HG02763 (cell line): ENCODE measurements around the gene SKAP1.
"Not testable (repeated sequence)": the region's sequence is repeated elsewhere in the genome, so short reads cannot be mapped to it uniquely, and the experiment has no call there.

ENCODE experiments used
- ATAC-seq: cut with Tn5 transposase; IDR thresholded peaks from one replicate; pipeline ENCODE4 v1.9.1; 2021; ENCODE audit warnings: mild to moderate bottlenecking, moderate library complexity; ENCODE audit not compliant: unreplicated experiment

Gene SKAP1

GRCh38 chr17:48416971-48417370 is 13.0 kb downstream of the SKAP1 start:
- no peak for ATAC-seq

- ATAC-seq = no peak
These were observed 16.2 kb downstream of the SKAP1 start for GRCh38 chr17:48413613-48414405.

GRCh38 chr17:48412841-48413240 is 17.2 kb downstream of the SKAP1 start:
- no peak for ATAC-seq

GRCh38 chr17:48410821-48411220 is 19.2 kb downstream of the SKAP1 start:
- not testable (repeated sequence) for ATAC-seq

GRCh38 chr17:48409607-48410006 is 20.4 kb downstream of the SKAP1 start:
- ATAC-seq = no peak

DNA sequence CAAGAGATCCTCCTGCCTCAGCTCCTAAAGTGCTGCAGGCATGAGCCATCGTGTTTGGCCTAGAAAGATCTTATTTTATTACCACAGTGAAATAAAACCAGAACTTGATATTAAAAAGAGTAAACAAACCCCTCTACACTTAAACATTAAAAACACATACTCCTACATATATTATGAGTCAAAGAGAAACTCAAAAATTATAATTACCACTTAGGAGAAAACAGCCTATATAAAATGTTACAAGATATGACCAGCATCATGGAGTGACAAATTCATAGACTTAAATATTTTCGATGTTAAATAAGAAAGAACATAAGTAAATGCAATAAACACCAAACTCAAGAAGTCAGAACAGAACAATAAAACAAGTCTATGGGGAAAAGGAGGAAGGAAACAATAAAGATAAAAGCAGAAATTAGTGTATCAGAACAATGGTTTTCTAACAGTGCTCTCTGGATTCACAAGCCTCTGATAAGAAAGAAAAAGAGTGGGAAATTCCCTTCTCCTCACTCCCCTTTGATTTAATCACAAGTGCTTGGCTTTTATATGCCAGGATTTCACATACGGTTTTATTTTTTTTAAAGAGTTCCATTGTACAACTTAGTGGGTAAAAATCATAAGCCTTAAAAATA is 23.0 kb downstream of the SKAP1 start:
- ATAC-seq = no peak

DNA sequence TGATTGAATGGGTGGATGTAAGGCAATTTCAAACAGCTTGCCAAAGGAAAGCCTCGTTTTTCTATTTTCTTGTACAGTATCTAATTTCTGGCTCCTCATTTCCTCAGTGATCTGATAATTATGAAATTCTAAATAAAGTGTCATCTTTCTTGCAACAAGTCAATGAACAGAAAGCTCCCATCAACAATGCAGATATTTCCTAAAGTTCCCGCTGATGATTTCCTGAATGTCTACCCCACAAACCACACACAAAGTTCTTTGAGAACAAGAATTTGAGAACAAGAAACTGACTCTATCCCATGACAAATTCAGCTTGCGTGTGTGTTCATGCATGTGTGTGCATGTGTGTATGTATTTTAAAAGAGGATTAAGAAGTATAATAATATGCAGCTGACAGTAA is 35.2 kb downstream of the SKAP1 start:
- no peak for ATAC-seq

DNA sequence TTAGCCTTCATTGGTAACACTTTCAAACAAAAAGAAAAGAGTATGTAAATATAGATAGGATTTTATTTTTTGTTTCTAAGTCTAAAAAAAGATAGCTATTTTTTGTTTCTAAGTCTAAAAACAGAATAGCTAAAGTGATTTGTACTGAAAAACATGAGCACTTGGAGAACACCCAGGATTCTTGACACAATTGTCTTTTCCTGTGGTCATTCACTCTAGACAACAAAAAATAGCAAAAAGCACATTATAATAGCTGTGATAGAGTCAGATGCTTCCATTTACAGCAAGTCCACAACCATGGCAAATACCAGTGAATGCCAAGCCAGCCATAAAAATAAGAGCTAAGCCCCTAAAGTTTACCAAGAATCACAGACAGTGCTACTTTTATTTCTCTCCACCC is 36.7 kb downstream of the SKAP1 start:
- ATAC-seq = no peak

DNA sequence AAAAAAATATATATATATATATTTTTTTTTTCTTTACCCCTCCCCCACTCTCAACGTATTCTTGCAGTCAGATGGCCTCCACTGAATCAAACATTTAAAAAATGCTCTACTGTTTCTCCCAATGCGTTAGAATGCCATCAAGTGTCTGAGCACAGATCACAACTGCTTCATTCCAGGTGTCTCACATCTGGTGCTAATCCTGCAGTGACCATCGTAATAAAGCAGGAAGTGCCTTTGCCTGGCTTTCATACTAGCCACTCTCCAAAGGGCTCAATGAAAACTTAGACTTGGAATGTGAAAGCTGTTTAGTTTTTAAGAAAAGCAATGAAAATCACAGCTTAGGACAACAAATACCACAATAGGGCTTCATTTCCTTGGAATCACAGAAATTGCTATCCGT is 37.2 kb downstream of the SKAP1 start:
- ATAC-seq = no peak

- ATAC-seq = no peak
These were observed 38.6 kb downstream of the SKAP1 start for GRCh38 chr17:48391444-48391843.

GRCh38 chr17:48389903-48390302 is 40.1 kb downstream of the SKAP1 start:
- ATAC-seq = no peak

GRCh38 chr17:48388955-48389743 is 40.9 kb downstream of the SKAP1 start:
- ATAC-seq = no peak

DNA sequence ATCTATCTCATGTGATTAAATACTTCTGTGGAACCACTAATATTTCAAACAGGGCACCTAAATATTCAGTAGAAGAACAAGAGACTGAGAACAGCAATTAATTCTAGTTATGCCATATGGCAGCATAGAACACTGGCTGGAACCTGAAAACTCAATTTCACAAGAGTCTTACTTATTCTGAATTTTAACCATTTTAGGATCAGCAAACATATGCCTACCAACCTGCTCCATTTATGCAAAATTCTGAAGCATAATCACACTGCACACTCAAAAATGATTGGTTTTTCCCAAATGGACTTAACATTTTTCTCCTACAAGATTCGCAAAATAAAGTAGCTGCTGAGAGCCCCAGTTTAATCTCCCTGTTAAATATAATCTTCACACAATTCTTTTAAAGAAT is 43.2 kb downstream of the SKAP1 start:
- ATAC-seq = no peak

DNA sequence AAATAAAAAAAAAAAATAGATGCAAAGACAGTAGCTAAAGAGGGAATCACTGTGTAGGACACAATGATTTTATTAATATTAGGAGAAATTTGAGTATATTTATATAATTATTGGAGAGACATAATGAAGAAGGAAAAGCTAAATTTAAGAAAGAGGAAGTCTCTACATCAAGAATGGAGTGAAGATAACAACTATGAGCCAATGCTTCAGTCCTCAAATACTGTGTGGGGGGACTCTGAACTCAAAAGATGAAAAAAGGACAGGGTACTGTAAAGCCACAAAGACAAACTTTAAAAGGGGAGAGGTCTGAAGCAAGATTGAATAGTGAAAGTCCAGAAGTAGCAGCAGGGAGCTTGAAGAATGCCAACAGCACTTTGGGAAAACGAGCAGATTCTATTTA is 44.7 kb downstream of the SKAP1 start:
- ATAC-seq = no peak

DNA sequence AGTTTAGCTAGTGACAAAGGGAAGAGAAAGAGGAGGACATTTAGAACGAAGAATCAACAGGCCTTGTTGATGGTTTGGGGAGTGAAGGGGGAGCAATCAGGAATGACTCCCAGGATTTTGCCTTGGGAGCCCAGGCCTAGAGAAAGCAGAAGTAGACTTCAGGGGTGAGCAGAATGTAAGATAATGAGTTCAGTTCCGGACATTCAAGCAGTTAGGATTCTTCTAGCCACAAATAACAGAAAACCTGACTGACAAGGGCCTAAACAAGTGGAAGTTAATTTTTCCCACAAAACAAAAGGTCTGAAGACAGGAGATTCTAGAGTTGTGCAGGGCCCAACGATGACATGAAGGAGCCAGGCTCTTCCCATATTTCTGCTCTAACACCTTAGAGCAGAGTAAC is 45.9 kb downstream of the SKAP1 start:
- no peak for ATAC-seq

DNA sequence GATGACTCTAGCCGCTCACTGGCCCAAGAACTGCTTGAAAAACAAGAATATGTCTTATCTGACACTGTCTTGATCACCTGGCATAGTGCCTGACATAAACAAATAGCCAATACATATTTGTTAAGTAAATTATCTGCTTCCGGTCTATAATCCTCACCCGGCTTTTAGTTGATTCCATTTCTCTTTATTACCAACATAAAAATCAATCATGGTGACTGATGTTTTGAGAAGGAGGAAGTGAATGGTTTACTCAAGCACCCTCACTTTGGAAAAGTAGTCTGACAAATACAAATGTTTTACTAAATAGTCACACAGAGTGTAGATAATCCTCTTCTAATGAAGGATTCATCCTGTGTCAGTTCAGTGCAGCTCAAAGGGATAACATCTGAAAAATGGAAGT is 47.0 kb downstream of the SKAP1 start:
- ATAC-seq = no peak

GRCh38 chr17:48378708-48379392 is 51.2 kb downstream of the SKAP1 start:
- no peak for ATAC-seq

- ATAC-seq = no peak
These were observed 51.8 kb downstream of the SKAP1 start for GRCh38 chr17:48378238-48378637.

- ATAC-seq = no peak
These were observed 53.2 kb downstream of the SKAP1 start for GRCh38 chr17:48376682-48377325.

DNA sequence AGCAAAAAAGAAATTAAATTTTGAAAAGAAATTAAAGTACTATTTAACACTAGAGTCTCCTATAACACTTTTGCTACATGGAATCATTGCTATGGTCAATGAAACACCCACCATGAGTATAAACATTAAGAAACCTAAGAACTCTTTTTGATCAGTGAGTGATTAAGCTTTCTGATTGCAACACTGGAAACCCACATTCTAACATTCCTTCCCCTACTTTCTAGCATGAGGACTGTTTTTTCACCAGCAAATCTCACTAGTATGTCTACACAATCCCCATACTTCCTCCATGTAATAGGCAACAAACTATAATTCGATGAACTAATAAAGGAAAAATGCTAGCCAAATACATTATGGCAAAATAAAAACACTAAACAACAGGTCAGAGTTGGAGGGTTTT is 54.7 kb downstream of the SKAP1 start:
- ATAC-seq = no peak
